Spleen (tissue), 7 donors: Measurements from ENCODE around the gene NIPBL.

Source experiments
- POLR2A ChIP-seq, 3 donors: fragments of 450-650 bp; IDR thresholded peaks; one replicate each; pipeline ENCODE4 v1.5.1; 2017; ENCODE audit warnings: antibody characterized with exemption in 3 of 3, mild to moderate bottlenecking in 1 of 3
- TF ChIP-seq, protein P1 (sequence below), 11 experiments: fragments of 200-600 bp in 7 of 11; fragments of 450-650 bp in 4 of 11; sonication (generic) in 4 of 11; IDR thresholded peaks in 8 of 11; conservative IDR thresholded peaks in 3 of 11; 1 replicate in 7 of 11; 2 replicates in 4 of 11; pipeline versions ENCODE4 v1.4.0 to v1.8.0; 2016 to 2021; ENCODE audit warnings: antibody characterized with exemption in 11 of 11, inconsistent platforms in 4 of 11, mild to moderate bottlenecking in 1 of 11
- donor health status: DM: no; HTN: no; CAD: no; lungs with moderate emphysema.
- donor health status: DM: no; HTN: no; CAD: no.
- donor health status: DM: no; HTN: no; CAD: no.

GRCh38 chr5:37043693-37044092 lies 167.1 kb downstream of the NIPBL start:
- TF ChIP-seq, protein P1, sequence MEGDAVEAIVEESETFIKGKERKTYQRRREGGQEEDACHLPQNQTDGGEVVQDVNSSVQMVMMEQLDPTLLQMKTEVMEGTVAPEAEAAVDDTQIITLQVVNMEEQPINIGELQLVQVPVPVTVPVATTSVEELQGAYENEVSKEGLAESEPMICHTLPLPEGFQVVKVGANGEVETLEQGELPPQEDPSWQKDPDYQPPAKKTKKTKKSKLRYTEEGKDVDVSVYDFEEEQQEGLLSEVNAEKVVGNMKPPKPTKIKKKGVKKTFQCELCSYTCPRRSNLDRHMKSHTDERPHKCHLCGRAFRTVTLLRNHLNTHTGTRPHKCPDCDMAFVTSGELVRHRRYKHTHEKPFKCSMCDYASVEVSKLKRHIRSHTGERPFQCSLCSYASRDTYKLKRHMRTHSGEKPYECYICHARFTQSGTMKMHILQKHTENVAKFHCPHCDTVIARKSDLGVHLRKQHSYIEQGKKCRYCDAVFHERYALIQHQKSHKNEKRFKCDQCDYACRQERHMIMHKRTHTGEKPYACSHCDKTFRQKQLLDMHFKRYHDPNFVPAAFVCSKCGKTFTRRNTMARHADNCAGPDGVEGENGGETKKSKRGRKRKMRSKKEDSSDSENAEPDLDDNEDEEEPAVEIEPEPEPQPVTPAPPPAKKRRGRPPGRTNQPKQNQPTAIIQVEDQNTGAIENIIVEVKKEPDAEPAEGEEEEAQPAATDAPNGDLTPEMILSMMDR (IDR thresholded peaks at IDR 0.05 in 8 of 11, conservative IDR thresholded peaks at IDR 0.05 in 3 of 11): no peak
- no peak for TF ChIP-seq POLR2A (IDR thresholded peaks at IDR 0.05)
